Measurements from ENCODE around the gene RNF151. TPM values are rescaled to one million over a fixed set of nuclear protein-coding genes. Genes with fewer than 3 reads are reported as not detected.
A peak's percentile ranks its signal among the peaks of the same experiment; 100 is the strongest.
"Not testable (repeated sequence)": the region's sequence is repeated elsewhere in the genome, so short reads cannot be mapped to it uniquely, and the experiment has no call there.

Gene RNF151
- total RNA-seq, result not detected in 3 replicates

- Mint-ChIP-seq H3K9me3 (no peaks in the 10 kb centered on the region), H3K27ac (peak within 1 kb of the TSS; percentile 98), H3K36me3 (peaks cover 6% of the 10 kb centered on the region), H3K4me1 (peaks cover 26% of the 10 kb centered on the region), H3K27me3 (ENCODE audit: low read depth) (no peaks in the 10 kb centered on the region), H3K4me3 (peak within 1 kb of the TSS; percentile 93)
- DNase-seq (ENCODE audit: low spot score in 2 of 2, unreplicated experiment in 2 of 2), result no peak
- TF ChIP-seq, protein P1, sequence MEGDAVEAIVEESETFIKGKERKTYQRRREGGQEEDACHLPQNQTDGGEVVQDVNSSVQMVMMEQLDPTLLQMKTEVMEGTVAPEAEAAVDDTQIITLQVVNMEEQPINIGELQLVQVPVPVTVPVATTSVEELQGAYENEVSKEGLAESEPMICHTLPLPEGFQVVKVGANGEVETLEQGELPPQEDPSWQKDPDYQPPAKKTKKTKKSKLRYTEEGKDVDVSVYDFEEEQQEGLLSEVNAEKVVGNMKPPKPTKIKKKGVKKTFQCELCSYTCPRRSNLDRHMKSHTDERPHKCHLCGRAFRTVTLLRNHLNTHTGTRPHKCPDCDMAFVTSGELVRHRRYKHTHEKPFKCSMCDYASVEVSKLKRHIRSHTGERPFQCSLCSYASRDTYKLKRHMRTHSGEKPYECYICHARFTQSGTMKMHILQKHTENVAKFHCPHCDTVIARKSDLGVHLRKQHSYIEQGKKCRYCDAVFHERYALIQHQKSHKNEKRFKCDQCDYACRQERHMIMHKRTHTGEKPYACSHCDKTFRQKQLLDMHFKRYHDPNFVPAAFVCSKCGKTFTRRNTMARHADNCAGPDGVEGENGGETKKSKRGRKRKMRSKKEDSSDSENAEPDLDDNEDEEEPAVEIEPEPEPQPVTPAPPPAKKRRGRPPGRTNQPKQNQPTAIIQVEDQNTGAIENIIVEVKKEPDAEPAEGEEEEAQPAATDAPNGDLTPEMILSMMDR (IDR thresholded peaks at IDR 0.05; ENCODE audit: unreplicated experiment), result no peak
Measured at GRCh38 chr16:1966460-1966859, at the start of gene RNF151. RNF151 (plus strand) TSS chr16:1966856; CDS start chr16:1966882, 26 bp downstream.

GRCh38 chr16:1917056-1917664 lies 49.5 kb upstream of the RNF151 start:
- TF ChIP-seq, protein P1 (IDR thresholded peaks at IDR 0.05; ENCODE audit: unreplicated experiment), result no peak
- no peaks in the 10 kb centered on the region for H3K36me3 Mint-ChIP-seq
- peaks cover 78% of the 10 kb centered on the region for H3K27me3 Mint-ChIP-seq (ENCODE audit: low read depth)
- no peak overlapping the region for H3K27ac Mint-ChIP-seq
- peaks cover 6% of the 10 kb centered on the region for H3K4me1 Mint-ChIP-seq
- no peak for DNase-seq (ENCODE audit: low spot score in 2 of 2, unreplicated experiment in 2 of 2)
- H3K4me3 Mint-ChIP-seq, result no peak overlapping the region
- no peaks in the 10 kb centered on the region for H3K9me3 Mint-ChIP-seq

DNA sequence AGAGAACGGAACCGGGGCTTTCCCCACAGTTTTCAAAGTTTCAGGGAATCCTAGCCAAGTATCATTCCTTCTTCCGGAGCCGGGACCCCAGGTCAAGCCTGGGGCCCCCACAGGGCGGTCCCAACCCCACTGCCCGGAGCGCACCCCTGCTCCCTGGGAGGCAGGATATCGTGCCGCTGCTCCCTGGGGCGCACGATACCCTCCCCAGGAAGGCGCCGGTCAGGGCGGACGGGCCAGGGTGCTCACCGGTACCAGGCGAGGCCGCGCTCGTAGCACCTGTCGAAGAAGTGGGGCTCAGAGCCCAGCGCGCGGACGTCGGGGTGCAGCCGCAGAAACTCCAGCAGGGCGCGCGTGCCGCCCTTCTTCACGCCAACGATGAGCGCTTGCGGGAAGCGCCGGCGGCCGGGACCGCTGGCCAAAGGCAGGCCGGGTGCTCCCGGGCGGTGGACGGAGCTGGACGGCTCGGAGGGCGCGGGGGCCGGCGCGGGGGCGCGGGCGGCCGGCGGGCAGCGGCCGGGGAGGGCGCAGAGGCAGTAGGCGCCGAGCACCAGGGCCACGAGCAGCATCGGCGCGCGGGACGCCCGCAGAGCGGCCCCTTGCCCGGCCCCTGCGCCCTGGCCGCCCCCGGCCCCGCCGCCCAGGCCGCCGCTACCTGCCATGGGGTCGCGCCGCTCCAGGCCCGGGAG lies 48.8 kb upstream of the RNF151 start:
- H3K27me3 Mint-ChIP-seq (ENCODE audit: low read depth), result peaks cover 83% of the 10 kb centered on the region
- no peak overlapping the region for H3K27ac Mint-ChIP-seq
- H3K36me3 Mint-ChIP-seq, result no peaks in the 10 kb centered on the region
- peaks cover 8% of the 10 kb centered on the region for H3K4me1 Mint-ChIP-seq
- H3K9me3 Mint-ChIP-seq, result no peaks in the 10 kb centered on the region
- DNase-seq (ENCODE audit: low spot score in 2 of 2, unreplicated experiment in 2 of 2), result no peak
- no peak overlapping the region for H3K4me3 Mint-ChIP-seq
- TF ChIP-seq, protein P1 (IDR thresholded peaks at IDR 0.05; ENCODE audit: unreplicated experiment), result no peak

- peak within 1 kb of the TSS; percentile 15 for H3K4me3 Mint-ChIP-seq
- peaks cover 90% of the 10 kb centered on the region for H3K27me3 Mint-ChIP-seq (ENCODE audit: low read depth)
- H3K36me3 Mint-ChIP-seq, result no peaks in the 10 kb centered on the region
- H3K27ac Mint-ChIP-seq, result no peak within 1 kb of the TSS
- H3K9me3 Mint-ChIP-seq, result no peaks in the 10 kb centered on the region
- TF ChIP-seq, protein P1 (IDR thresholded peaks at IDR 0.05; ENCODE audit: unreplicated experiment), result no peak
- DNase-seq (ENCODE audit: low spot score in 2 of 2, unreplicated experiment in 2 of 2), result no peak
- peaks cover 15% of the 10 kb centered on the region for H3K4me1 Mint-ChIP-seq
Measured at GRCh38 chr16:1918351-1919326, 48.0 kb upstream of the RNF151 start, which contains the start of gene HS3ST6. HS3ST6 (minus strand) TSS chr16:1918415; CDS start chr16:1918323, 92 bp downstream.

- Mint-ChIP-seq H3K4me1 (peaks cover 21% of the 10 kb centered on the region), H3K4me3 (no peak overlapping the region), H3K27ac (no peak overlapping the region), H3K36me3 (no peaks in the 10 kb centered on the region), H3K9me3 (no peaks in the 10 kb centered on the region), H3K27me3 (ENCODE audit: low read depth) (peaks cover 84% of the 10 kb centered on the region)
- DNase-seq (ENCODE audit: low spot score in 2 of 2, unreplicated experiment in 2 of 2), result no peak
- TF ChIP-seq, protein P1 (IDR thresholded peaks at IDR 0.05; ENCODE audit: unreplicated experiment), result no peak
Measured at GRCh38 chr16:1919327-1919998, 47.2 kb upstream of the RNF151 start.

- DNase-seq (ENCODE audit: low spot score in 2 of 2, unreplicated experiment in 2 of 2); H3K9me3 Mint-ChIP-seq; H3K36me3 Mint-ChIP-seq; H3K4me3 Mint-ChIP-seq; H3K27ac Mint-ChIP-seq: not testable (repeated sequence)
- Mint-ChIP-seq H3K4me1 (peaks cover 25% of the 10 kb centered on the region), H3K27me3 (ENCODE audit: low read depth) (peaks cover 77% of the 10 kb centered on the region)
Measured at GRCh38 chr16:1920122-1920521, 46.5 kb upstream of the RNF151 start.
